A673 (cell line): ENCODE measurements around the gene GSDMA.

Source experiments
- EZH2 ChIP-seq: fragments of 200-600 bp; sonication (generic); IDR thresholded peaks from 2 replicates; pipeline ENCODE4 v1.6.1; 2017; ENCODE audit warnings: borderline replicate concordance, low read depth, mild to moderate bottlenecking, mixed read lengths, antibody characterized with exemption, low read length; ENCODE audit not compliant: poor library complexity, severe bottlenecking
- TF ChIP-seq, protein P1 (sequence below): fragments of 300-800, 200-600 bp; sonication (generic); conservative IDR thresholded peaks from 2 replicates; pipeline ENCODE4 v1.5.1; 2017; ENCODE audit warnings: low read depth, mild to moderate bottlenecking, antibody characterized with exemption, low read length, moderate library complexity, mixed read lengths

DNA sequence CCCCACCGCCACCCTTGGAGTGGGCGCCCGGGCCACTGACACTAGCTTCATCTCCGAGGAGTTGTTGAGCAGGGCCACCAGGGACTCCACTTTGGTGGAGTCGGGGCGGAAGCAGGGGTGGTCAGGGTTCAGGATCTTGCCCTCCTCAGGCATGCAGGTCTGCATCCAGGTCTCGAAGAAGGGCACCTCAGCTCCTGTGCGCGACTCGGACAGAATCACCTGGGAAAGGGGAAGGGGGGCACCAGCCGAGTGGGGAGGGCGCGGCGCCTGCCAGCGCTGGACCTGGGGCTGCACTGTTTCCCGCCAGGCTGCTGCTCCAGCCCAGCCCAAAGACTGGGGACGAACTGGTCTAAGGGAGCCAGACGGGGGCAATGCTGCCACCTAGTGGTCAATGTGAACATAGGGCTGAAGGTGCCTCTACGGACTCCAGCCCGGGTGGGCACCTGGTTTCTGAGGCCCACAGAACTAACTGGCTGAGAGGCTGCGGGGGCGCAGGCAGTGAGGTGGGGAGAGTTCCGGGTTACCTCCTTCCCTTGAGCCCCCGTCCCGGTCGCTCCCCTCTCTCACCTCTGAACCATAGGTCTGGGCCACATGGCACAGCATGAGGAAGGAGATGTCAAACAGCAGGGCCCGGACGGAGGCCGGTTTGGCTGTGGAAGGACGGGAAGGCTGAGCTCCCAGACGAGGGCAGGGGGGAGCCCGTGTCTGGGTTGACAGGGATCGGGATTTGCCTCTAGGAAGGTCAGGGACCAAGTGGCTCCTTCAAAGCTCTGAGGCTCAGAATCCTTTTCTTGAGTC, 64.2 kb downstream of the GSDMA start:
- TF ChIP-seq, protein P1, sequence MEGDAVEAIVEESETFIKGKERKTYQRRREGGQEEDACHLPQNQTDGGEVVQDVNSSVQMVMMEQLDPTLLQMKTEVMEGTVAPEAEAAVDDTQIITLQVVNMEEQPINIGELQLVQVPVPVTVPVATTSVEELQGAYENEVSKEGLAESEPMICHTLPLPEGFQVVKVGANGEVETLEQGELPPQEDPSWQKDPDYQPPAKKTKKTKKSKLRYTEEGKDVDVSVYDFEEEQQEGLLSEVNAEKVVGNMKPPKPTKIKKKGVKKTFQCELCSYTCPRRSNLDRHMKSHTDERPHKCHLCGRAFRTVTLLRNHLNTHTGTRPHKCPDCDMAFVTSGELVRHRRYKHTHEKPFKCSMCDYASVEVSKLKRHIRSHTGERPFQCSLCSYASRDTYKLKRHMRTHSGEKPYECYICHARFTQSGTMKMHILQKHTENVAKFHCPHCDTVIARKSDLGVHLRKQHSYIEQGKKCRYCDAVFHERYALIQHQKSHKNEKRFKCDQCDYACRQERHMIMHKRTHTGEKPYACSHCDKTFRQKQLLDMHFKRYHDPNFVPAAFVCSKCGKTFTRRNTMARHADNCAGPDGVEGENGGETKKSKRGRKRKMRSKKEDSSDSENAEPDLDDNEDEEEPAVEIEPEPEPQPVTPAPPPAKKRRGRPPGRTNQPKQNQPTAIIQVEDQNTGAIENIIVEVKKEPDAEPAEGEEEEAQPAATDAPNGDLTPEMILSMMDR: peak; percentile 71
- no peak for TF ChIP-seq EZH2
